OCI-LY3 (cell line): ENCODE results near the gene ABLIM2.
"Not testable (repeated sequence)": the region's sequence is repeated elsewhere in the genome, so short reads cannot be mapped to it uniquely, and the experiment has no call there.

Source experiments
- H2AFZ ChIP-seq: fragments of 200-600, 300-600 bp; shearing (Covaris generic); 2 replicates; pipeline ENCODE4 v1.6.0; 2014; ENCODE audit warnings: antibody characterized with exemption, low read depth, low read length
- H3K27ac ChIP-seq: fragments of 200-600, 300-600 bp; sonication (generic); 2 replicates; pipeline ENCODE4 v1.5.1; 2014; ENCODE audit warnings: mild to moderate bottlenecking, low read length, moderate library complexity, mixed read lengths
- H3K27me3 ChIP-seq: fragments of 200-600, 300-600 bp; sonication (generic); 2 replicates; pipeline ENCODE4 v1.6.1; 2014; ENCODE audit warnings: low read depth, low read length, mixed read lengths
- H3K36me3 ChIP-seq: fragments of 200-600, 300-600 bp; sonication (generic); replicated peaks from 2 replicates; pipeline ENCODE3; 2014; ENCODE audit warnings: low read depth, low read length, mixed read lengths
- H3K4me1 ChIP-seq: fragments of 300-600, 200-600 bp; sonication (generic); 2 replicates; pipeline ENCODE4 v1.6.1; 2014; ENCODE audit warnings: low read length, mixed read lengths
- H3K4me2 ChIP-seq: fragments of 200-600, 300-600 bp; sonication (generic); 2 replicates; pipeline ENCODE4 v1.6.1; 2014; ENCODE audit warnings: low read length, mixed read lengths
- H3K4me3 ChIP-seq: fragments of 300-600, 200-600 bp; sonication (generic); 2 replicates; pipeline ENCODE4 v1.5.1; 2014; ENCODE audit warnings: antibody characterized with exemption, mild to moderate bottlenecking, low read length, moderate library complexity
- H3K79me2 ChIP-seq: fragments of 300-600, 200-600 bp; shearing (Covaris generic); 2 replicates; pipeline ENCODE4 v1.6.1; 2014; ENCODE audit warnings: mild to moderate bottlenecking, low read length, mixed read lengths
- H3K9ac ChIP-seq: fragments of 300-600, 200-600 bp; shearing (Covaris generic); 2 replicates; pipeline ENCODE4 v1.6.0; 2014; ENCODE audit warnings: mild to moderate bottlenecking, low read length, moderate library complexity
- H3K9me3 ChIP-seq: fragments of 200-600, 300-600 bp; shearing (Covaris generic); 2 replicates; pipeline ENCODE4 v1.6.1; 2014; ENCODE audit warnings: low read length, mixed read lengths; ENCODE audit not compliant: insufficient read depth
- H4K20me1 ChIP-seq: fragments of 200-600, 300-600 bp; sonication (generic); 2 replicates; pipeline ENCODE4 v1.6.1; 2016; ENCODE audit warnings: low read length, mixed read lengths; ENCODE audit not compliant: insufficient read depth
- CTCF ChIP-seq: fragments of 200-600, 300-600 bp; sonication (generic); IDR thresholded peaks from 2 replicates; pipeline ENCODE4 v1.5.1; 2014; ENCODE audit warnings: antibody characterized with exemption, low read length, low read depth
- EZH2phosphoT487 ChIP-seq: fragments of 200-600 bp; shearing (Covaris generic); IDR thresholded peaks from 2 replicates; pipeline ENCODE4 v1.6.1; 2018; ENCODE audit warnings: antibody characterized with exemption, mixed run types, low read depth

Gene ABLIM2

GRCh38 chr4:7947927-7948326 lies 210.7 kb downstream of the ABLIM2 start:
- Histone ChIP-seq H3K36me3 (no peaks in the 10 kb centered on the region), H3K79me2 (no peaks in the 10 kb centered on the region), H3K27ac (no peak overlapping the region), H3K4me2 (no peak overlapping the region), H2AFZ (no peak overlapping the region), H3K27me3 (no peaks in the 10 kb centered on the region), H3K9me3 (no peaks in the 10 kb centered on the region), H4K20me1 (no peaks in the 10 kb centered on the region), H3K9ac (no peak overlapping the region), H3K4me1 (no peaks in the 10 kb centered on the region), H3K4me3 (no peak overlapping the region)
- TF ChIP-seq CTCF, result no peak
- TF ChIP-seq EZH2phosphoT487, result no peak

GRCh38 chr4:7945709-7946380 lies 212.8 kb downstream of the ABLIM2 start:
- TF ChIP-seq EZH2phosphoT487 (no peak), CTCF (no peak)

GRCh38 chr4:7944599-7945220 lies 213.9 kb downstream of the ABLIM2 start:
- Histone ChIP-seq H3K27ac (no peak overlapping the region), H2AFZ (no peak overlapping the region), H4K20me1 (no peaks in the 10 kb centered on the region), H3K9ac (no peak overlapping the region), H3K4me2 (no peak overlapping the region), H3K9me3 (no peaks in the 10 kb centered on the region), H3K4me3 (no peak overlapping the region), H3K4me1 (no peaks in the 10 kb centered on the region), H3K79me2 (no peaks in the 10 kb centered on the region), H3K36me3 (no peaks in the 10 kb centered on the region), H3K27me3 (no peaks in the 10 kb centered on the region)
- TF ChIP-seq CTCF (no peak), EZH2phosphoT487 (no peak)

More at GRCh38 chr4:7945709-7946380, 212.8 kb downstream of the ABLIM2 start:
- H3K4me1 ChIP-seq, result no peaks in the 10 kb centered on the region
- H3K4me3 ChIP-seq, result no peak overlapping the region
- H3K27me3 ChIP-seq, result no peaks in the 10 kb centered on the region
- no peak overlapping the region for H3K27ac ChIP-seq
- H3K4me2 ChIP-seq, result no peak overlapping the region
- H3K9ac ChIP-seq, result no peak overlapping the region
- H3K79me2 ChIP-seq, result no peaks in the 10 kb centered on the region
- no peaks in the 10 kb centered on the region for H3K9me3 ChIP-seq
- H2AFZ ChIP-seq, result no peak overlapping the region
- H3K36me3 ChIP-seq, result no peaks in the 10 kb centered on the region
- no peaks in the 10 kb centered on the region for H4K20me1 ChIP-seq

- H3K27ac ChIP-seq, H3K9me3 ChIP-seq, H2AFZ ChIP-seq, H3K4me3 ChIP-seq, H3K27me3 ChIP-seq, H3K4me1 ChIP-seq, H3K36me3 ChIP-seq, H3K9ac ChIP-seq, H3K4me2 ChIP-seq, H3K79me2 ChIP-seq, H4K20me1 ChIP-seq: not testable (repeated sequence)
Observed at GRCh38 chr4:7943688-7944087, 214.9 kb downstream of the ABLIM2 start.
